ENCODE results near the gene JMJD8. TPM values are rescaled to one million over a fixed set of nuclear protein-coding genes. Genes with fewer than 3 reads are reported as not detected.

Gene JMJD8
- total and polyA plus RNA-seq, 10 of the 15 experiments (the other 5 are each of a cell fraction or from before 2014, with no cell fraction given): 1.00 to 50.4 (median 30.7) TPM

DNA sequence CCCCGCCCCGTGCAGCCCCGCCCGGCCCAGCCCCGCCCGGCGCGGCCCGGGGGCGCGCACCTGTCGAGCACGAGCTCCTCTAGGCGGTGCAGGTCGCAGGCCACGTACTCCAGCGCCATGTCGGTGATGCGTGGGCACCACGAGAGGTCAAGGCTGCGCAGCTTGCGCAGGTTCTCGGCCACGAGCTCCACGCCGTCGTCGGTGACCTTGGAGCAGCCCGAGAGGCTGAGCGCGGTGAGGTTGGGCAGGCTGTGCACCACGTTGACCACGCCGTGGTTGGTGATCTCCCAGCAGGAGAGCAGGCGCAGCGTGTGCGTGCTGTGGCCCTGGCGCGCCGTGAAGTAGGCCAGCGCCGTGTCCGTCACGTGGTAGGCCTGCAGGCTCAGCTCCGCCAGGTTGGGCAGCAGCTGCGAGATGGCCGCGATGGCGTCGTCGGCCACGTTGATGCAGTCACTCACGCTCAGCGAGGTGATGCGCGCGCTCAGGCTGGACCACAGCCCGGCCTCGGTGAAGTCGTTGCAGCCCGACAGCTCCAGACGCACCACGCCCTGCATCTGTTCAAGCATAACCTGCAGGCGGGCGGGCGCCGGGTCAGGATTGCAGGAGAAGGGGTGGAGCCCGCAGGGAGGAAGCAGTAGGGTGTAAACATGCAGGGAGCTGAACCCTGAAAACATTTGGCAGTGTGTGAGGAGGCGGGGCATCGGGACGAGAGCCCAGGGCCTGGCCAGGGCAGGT is 11.4 kb upstream of the JMJD8 start:
- peak overlapping the region; percentile 89 for H2AFZ ChIP-seq (ENCODE audit: control insufficient read depth, low read depth, low read length)
- ChIA-PET POLR2A (interaction anchor here (0.7 to 2.0 kb wide), 6 partner anchors 11 to 59 kb away, joined by 3 to 7 read pairs (median 4); partner anchors contain the start of genes ANTKMT, HAGHL, JMJD8 and METRN), CTCF (interaction anchor here (0.6 to 1.6 kb wide), 6 partner anchors 14 to 365 kb away, joined by 3 to 5 read pairs (median 3); no protein-coding TSS in a partner anchor), RAD21 (ENCODE audit: unreplicated experiment) (interaction anchor here (0.9 kb wide), 1 partner anchor 25 kb away, joined by 3 read pairs; no protein-coding TSS in a partner anchor), SMC1A (ENCODE audit: uncharacterized antibody, unreplicated experiment) (no interaction called here)
- no peak overlapping the region for H3K9ac ChIP-seq (ENCODE audit: control insufficient read depth, insufficient read depth, low read length)
- DNase-seq (ENCODE audit: low read depth, low spot score) (no peak), ATAC-seq (peak; percentile 82), FAIRE-seq (no peak)
- no peaks in the 10 kb centered on the region; the same call in 2 of the 3 replicates for H3K9me3 ChIP-seq (replicated peaks; ENCODE audit: control insufficient read depth, insufficient read depth, low read length)
- H3K27me3 ChIP-seq (replicated peaks in 1 of 2; ENCODE audit: control insufficient read depth in 2 of 2, insufficient read depth in 2 of 2, low read length in 1 of 2): peaks cover 2 to 6% of the 10 kb centered on the region in 2 experiments; a peak in 3 of 4 replicates
- H3K4me2 ChIP-seq (ENCODE audit: control insufficient read depth, insufficient read depth): peak overlapping the region; percentile 88
- peak overlapping the region; percentile 53; the same call in 1 of the 2 replicates for H3K4me3 ChIP-seq
- BruUV-seq (replicated peaks): no TSS peak
- H4K20me1 ChIP-seq (ENCODE audit: control insufficient read depth, insufficient read depth): no peaks in the 10 kb centered on the region
- H3K36me3 ChIP-seq (ENCODE audit: control insufficient read depth in 2 of 2, insufficient read depth in 2 of 2, low read length in 1 of 2): no peaks in the 10 kb centered on the region
- intact Hi-C loops (cut with micrococcal nuclease; ENCODE audit: unreplicated experiment): no loop called here
- WGBS (ENCODE audit: insufficient coverage, insufficient replicate concordance, low lambda C conversion rate, missing lambda C conversion rate): 2% methylated on average over 69 of the region's 71 CpGs
- in situ Hi-C loops (cut with MboI): no loop called here
- H3K27ac ChIP-seq (ENCODE audit: control insufficient read depth, insufficient read depth): no peak overlapping the region
- H3K79me2 ChIP-seq (ENCODE audit: control insufficient read depth, insufficient read depth, low read length): no peaks in the 10 kb centered on the region
- peaks cover 7% of the 10 kb centered on the region for H3K4me1 ChIP-seq (ENCODE audit: control insufficient read depth, insufficient read depth, low read length)
- TF ChIP-seq PAX5 (IDR thresholded peaks at IDR 0.05; ENCODE audit: borderline replicate concordance, low read depth, low read length) (no peak), HDAC2 (IDR thresholded peaks at IDR 0.05) (no peak), IKZF1 (conservative IDR thresholded peaks at IDR 0.05) (peak; percentile 73), ZNF217 (IDR thresholded peaks at IDR 0.05) (no peak), SMARCA5 (IDR thresholded peaks at IDR 0.05) (0 out of 2 replicates have a peak, but pooled peaks have one; percentile 44), BHLHE40 (IDR thresholded peaks at IDR 0.05; ENCODE audit: borderline replicate concordance in 1 of 2, low read depth in 2 of 2, low read length in 1 of 2) (peak in 1 of 2 experiments; percentile 71; a peak in 2 of 4 replicates), DPF2 (IDR thresholded peaks at IDR 0.05) (peak; percentile 79), BACH1 (IDR thresholded peaks at IDR 0.05; ENCODE audit: borderline replicate concordance) (peak; percentile 83), CEBPB (IDR thresholded peaks at IDR 0.05; ENCODE audit: borderline replicate concordance in 1 of 2, low read depth in 2 of 2, low read length in 2 of 2) (no peak), KAT2A (conservative IDR thresholded peaks at IDR 0.05; ENCODE audit: control insufficient read depth, low read depth, low read length) (no peak), ZZZ3 (IDR thresholded peaks at IDR 0.05; ENCODE audit: control insufficient read depth, insufficient read length, low read depth) (no peak), SUPT20H (IDR thresholded peaks at IDR 0.05; ENCODE audit: borderline replicate concordance, control insufficient read depth, low read depth, low read length) (no peak), RCOR1 (conservative IDR thresholded peaks at IDR 0.05; ENCODE audit: low read depth, low read length) (no peak), POLR2AphosphoS2 (IDR thresholded peaks at IDR 0.05; ENCODE audit: low read depth, low read length) (0 out of 2 replicates have a peak, but pooled peaks have one; percentile 31), MTA2 (IDR thresholded peaks at IDR 0.05; ENCODE audit: low read depth) (no peak), ZNF207 (IDR thresholded peaks at IDR 0.05; ENCODE audit: borderline replicate concordance) (0 out of 2 replicates have a peak, but pooled peaks have one; percentile 49), JUND (IDR thresholded peaks at IDR 0.05; ENCODE audit: low read depth, low read length) (no peak), SIN3A (IDR thresholded peaks at IDR 0.05; ENCODE audit: low read depth, low read length) (0 out of 2 replicates have a peak, but pooled peaks have one; percentile 27), SRF (IDR thresholded peaks at IDR 0.05; ENCODE audit: low read depth in 2 of 2, low read length in 2 of 2) (no peak)
- TF ChIP-seq, protein P1, sequence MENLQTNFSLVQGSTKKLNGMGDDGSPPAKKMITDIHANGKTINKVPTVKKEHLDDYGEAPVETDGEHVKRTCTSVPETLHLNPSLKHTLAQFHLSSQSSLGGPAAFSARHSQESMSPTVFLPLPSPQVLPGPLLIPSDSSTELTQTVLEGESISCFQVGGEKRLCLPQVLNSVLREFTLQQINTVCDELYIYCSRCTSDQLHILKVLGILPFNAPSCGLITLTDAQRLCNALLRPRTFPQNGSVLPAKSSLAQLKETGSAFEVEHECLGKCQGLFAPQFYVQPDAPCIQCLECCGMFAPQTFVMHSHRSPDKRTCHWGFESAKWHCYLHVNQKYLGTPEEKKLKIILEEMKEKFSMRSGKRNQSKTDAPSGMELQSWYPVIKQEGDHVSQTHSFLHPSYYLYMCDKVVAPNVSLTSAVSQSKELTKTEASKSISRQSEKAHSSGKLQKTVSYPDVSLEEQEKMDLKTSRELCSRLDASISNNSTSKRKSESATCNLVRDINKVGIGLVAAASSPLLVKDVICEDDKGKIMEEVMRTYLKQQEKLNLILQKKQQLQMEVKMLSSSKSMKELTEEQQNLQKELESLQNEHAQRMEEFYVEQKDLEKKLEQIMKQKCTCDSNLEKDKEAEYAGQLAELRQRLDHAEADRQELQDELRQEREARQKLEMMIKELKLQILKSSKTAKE (IDR thresholded peaks at IDR 0.05; ENCODE audit: low read depth, poor library complexity, severe bottlenecking): no peak
- TF ChIP-seq, protein P2, sequence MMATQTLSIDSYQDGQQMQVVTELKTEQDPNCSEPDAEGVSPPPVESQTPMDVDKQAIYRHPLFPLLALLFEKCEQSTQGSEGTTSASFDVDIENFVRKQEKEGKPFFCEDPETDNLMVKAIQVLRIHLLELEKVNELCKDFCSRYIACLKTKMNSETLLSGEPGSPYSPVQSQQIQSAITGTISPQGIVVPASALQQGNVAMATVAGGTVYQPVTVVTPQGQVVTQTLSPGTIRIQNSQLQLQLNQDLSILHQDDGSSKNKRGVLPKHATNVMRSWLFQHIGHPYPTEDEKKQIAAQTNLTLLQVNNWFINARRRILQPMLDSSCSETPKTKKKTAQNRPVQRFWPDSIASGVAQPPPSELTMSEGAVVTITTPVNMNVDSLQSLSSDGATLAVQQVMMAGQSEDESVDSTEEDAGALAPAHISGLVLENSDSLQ (IDR thresholded peaks at IDR 0.05): peak; percentile 79
